ENCODE data around the gene RXFP1. TPM values are rescaled to one million over a fixed set of nuclear protein-coding genes. Genes with fewer than 3 reads are reported as not detected.

The RXFP1 gene
- polyA plus RNA-seq, 1 of the 3 experiments (the other 2 are of a cell fraction), result not detected

DNA sequence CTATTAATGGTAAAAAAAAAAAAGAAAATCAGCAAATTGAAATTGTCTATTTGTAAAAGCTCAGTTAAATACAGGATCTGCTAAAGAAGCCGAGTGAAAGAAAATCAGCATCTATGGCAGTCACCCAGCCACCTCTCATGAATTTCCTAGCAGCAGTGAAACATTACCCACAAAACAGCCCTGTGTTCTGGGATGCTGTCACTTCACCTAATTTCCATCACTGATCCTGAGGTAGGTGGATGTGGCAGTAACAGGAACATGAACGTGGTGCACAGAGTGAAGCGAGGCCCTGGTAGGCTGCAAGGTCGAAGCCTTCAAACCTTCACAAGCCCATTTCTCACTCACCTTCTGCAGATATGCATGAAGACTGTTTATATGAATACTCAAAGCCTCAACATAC lies 65.2 kb downstream of the RXFP1 start:
- POLR2A ChIA-PET, result no interaction called here
- no peak overlapping the region for H3K9ac ChIP-seq

More for the DNA sequence above, 65.2 kb downstream of the RXFP1 start:
- no peaks in the 10 kb centered on the region; the same call in 1 of the 2 replicates for H3K27me3 ChIP-seq (ENCODE audit: insufficient read depth)
- CTCF ChIA-PET, result interaction anchor here (0.6 kb wide), 1 partner anchor 327 kb away, joined by 3 read pairs; no protein-coding TSS in a partner anchor
- H4K20me1 ChIP-seq (ENCODE audit: insufficient read depth), result no peaks in the 10 kb centered on the region
- TF ChIP-seq RCOR1 (IDR thresholded peaks at IDR 0.05; ENCODE audit: low read length) (no peak), RFX5 (IDR thresholded peaks at IDR 0.05; ENCODE audit: low read length) (no peak), PBX3 (IDR thresholded peaks at IDR 0.05) (no peak), MXI1 (IDR thresholded peaks at IDR 0.05; ENCODE audit: low read depth, low read length) (no peak), CHD2 (IDR thresholded peaks at IDR 0.05; ENCODE audit: low read length, partially characterized antibody) (no peak), SIN3A (IDR thresholded peaks at IDR 0.05; ENCODE audit: borderline replicate concordance, low read depth, low read length) (no peak), MEF2A (IDR thresholded peaks at IDR 0.05; ENCODE audit: borderline replicate concordance, low read depth) (no peak), MAX (IDR thresholded peaks at IDR 0.05; ENCODE audit: low read depth) (no peak), FOSL2 (IDR thresholded peaks at IDR 0.05; ENCODE audit: borderline replicate concordance, low read depth) (no peak), JUND (IDR thresholded peaks at IDR 0.05) (no peak)
- TF ChIP-seq, protein P1, sequence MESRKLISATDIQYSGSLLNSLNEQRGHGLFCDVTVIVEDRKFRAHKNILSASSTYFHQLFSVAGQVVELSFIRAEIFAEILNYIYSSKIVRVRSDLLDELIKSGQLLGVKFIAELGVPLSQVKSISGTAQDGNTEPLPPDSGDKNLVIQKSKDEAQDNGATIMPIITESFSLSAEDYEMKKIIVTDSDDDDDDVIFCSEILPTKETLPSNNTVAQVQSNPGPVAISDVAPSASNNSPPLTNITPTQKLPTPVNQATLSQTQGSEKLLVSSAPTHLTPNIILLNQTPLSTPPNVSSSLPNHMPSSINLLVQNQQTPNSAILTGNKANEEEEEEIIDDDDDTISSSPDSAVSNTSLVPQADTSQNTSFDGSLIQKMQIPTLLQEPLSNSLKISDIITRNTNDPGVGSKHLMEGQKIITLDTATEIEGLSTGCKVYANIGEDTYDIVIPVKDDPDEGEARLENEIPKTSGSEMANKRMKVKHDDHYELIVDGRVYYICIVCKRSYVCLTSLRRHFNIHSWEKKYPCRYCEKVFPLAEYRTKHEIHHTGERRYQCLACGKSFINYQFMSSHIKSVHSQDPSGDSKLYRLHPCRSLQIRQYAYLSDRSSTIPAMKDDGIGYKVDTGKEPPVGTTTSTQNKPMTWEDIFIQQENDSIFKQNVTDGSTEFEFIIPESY (IDR thresholded peaks at IDR 0.05; ENCODE audit: borderline replicate concordance, low read depth), result no peak
- TF ChIP-seq, protein P2, sequence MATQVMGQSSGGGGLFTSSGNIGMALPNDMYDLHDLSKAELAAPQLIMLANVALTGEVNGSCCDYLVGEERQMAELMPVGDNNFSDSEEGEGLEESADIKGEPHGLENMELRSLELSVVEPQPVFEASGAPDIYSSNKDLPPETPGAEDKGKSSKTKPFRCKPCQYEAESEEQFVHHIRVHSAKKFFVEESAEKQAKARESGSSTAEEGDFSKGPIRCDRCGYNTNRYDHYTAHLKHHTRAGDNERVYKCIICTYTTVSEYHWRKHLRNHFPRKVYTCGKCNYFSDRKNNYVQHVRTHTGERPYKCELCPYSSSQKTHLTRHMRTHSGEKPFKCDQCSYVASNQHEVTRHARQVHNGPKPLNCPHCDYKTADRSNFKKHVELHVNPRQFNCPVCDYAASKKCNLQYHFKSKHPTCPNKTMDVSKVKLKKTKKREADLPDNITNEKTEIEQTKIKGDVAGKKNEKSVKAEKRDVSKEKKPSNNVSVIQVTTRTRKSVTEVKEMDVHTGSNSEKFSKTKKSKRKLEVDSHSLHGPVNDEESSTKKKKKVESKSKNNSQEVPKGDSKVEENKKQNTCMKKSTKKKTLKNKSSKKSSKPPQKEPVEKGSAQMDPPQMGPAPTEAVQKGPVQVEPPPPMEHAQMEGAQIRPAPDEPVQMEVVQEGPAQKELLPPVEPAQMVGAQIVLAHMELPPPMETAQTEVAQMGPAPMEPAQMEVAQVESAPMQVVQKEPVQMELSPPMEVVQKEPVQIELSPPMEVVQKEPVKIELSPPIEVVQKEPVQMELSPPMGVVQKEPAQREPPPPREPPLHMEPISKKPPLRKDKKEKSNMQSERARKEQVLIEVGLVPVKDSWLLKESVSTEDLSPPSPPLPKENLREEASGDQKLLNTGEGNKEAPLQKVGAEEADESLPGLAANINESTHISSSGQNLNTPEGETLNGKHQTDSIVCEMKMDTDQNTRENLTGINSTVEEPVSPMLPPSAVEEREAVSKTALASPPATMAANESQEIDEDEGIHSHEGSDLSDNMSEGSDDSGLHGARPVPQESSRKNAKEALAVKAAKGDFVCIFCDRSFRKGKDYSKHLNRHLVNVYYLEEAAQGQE (IDR thresholded peaks at IDR 0.05; ENCODE audit: low read depth, low read length), result no peak
- no peak overlapping the region for H3K4me3 ChIP-seq (ENCODE audit: low read depth in 2 of 2, low read length in 1 of 2)
- no peak overlapping the region for H2AFZ ChIP-seq (ENCODE audit: low read depth)
- H3K36me3 ChIP-seq (replicated peaks in 1 of 2; ENCODE audit: control insufficient read depth in 1 of 2, insufficient read depth in 2 of 2, low read length in 1 of 2), result no peaks in the 10 kb centered on the region
- DNase-seq, result no peak
- no peak overlapping the region for H3K27ac ChIP-seq (ENCODE audit: low read depth in 2 of 2, low read length in 1 of 2)
- no peaks in the 10 kb centered on the region for H3K79me2 ChIP-seq (ENCODE audit: insufficient read depth)
- no peaks in the 10 kb centered on the region for H3F3A ChIP-seq (replicated peaks; ENCODE audit: insufficient read depth)
- no peaks in the 10 kb centered on the region for H3K9me2 ChIP-seq
- WGBS (ENCODE audit: low lambda C conversion rate), result 48% methylated on average over 4 of the region's 4 CpGs
- H3K9me3 ChIP-seq, result no peaks in the 10 kb centered on the region
- H3K4me2 ChIP-seq, result no peak overlapping the region
- no peaks in the 10 kb centered on the region for H3K4me1 ChIP-seq (ENCODE audit: control insufficient read depth in 1 of 2, insufficient read depth in 2 of 2, low read depth in 1 of 2, low read length in 1 of 2)

All from SK-N-SH (cell line).